HPDE6-E6E7 (cell line): ENCODE measurements around the gene DOLPP1.

Source experiments
- DNase-seq: peaks from one replicate; pipeline ENCODE4 v3.0.0; 2011; ENCODE audit warnings: missing footprints; ENCODE audit errors: extremely low spot score

Gene DOLPP1

GRCh38 chr9:129064499-129064908 lies 16.4 kb upstream of the DOLPP1 start:
- DNase-seq = no peak

GRCh38 chr9:129068110-129068509 lies 12.8 kb upstream of the DOLPP1 start:
- DNase-seq = no peak

GRCh38 chr9:129068990-129069861 lies 11.7 kb upstream of the DOLPP1 start:
- no peak for DNase-seq

- DNase-seq = no peak
Measured at GRCh38 chr9:129069862-129070641, 10.9 kb upstream of the DOLPP1 start.

- no peak for DNase-seq
Measured at GRCh38 chr9:129070696-129071525, 10.0 kb upstream of the DOLPP1 start.

GRCh38 chr9:129071526-129072126 lies 9.3 kb upstream of the DOLPP1 start:
- no peak for DNase-seq

- no peak for DNase-seq
Measured at GRCh38 chr9:129072171-129072570, 8.7 kb upstream of the DOLPP1 start.

- no peak for DNase-seq
Measured at GRCh38 chr9:129073404-129073803, 7.5 kb upstream of the DOLPP1 start.

GRCh38 chr9:129074106-129074505 lies 6.8 kb upstream of the DOLPP1 start:
- DNase-seq = no peak

- no peak for DNase-seq
Measured at GRCh38 chr9:129075996-129076639, 4.8 kb upstream of the DOLPP1 start.

- no peak for DNase-seq
Measured at GRCh38 chr9:129076640-129077037, 4.3 kb upstream of the DOLPP1 start.

GRCh38 chr9:129077236-129077635 lies 3.7 kb upstream of the DOLPP1 start:
- DNase-seq = no peak

GRCh38 chr9:129078691-129079503 lies 2.0 kb upstream of the DOLPP1 start:
- no peak for DNase-seq

GRCh38 chr9:129079829-129080228 lies 1.1 kb upstream of the DOLPP1 start:
- DNase-seq = no peak

GRCh38 chr9:129080298-129080600 lies 662 bp upstream of the DOLPP1 start:
- no peak for DNase-seq

GRCh38 chr9:129081388-129081904 lies 535 bp downstream of the DOLPP1 start:
- DNase-seq = no peak

- DNase-seq = no peak
Measured at GRCh38 chr9:129084087-129084486, 3.2 kb downstream of the DOLPP1 start.

- no peak for DNase-seq
Measured at GRCh38 chr9:129089246-129089645, 8.3 kb downstream of the DOLPP1 start.

- DNase-seq = no peak
Measured at GRCh38 chr9:129093602-129094386, 12.9 kb downstream of the DOLPP1 start.
